Measurements from ENCODE around the gene POLG. TPM values are rescaled to one million over a fixed set of nuclear protein-coding genes. Genes with fewer than 3 reads are reported as not detected.

Gene POLG
- 43.0 and 53.6 TPM in 2 replicates for total RNA-seq

GRCh38 chr15:89334510-89335297, at the start of gene POLG:
POLG (minus strand) TSS chr15:89334824; CDS start chr15:89333754, 1,070 bp downstream.

Other genes starting within 250 kb of the POLG start
- gene ABHD2, start 246.4 kb downstream of the POLG start, total RNA-seq = 26.7 and 35.7 TPM in 2 replicates
- not detected in 2 replicates for gene RLBP1, start 113.2 kb downstream of the POLG start, total RNA-seq
- 5.2 and 8.7 TPM in 2 replicates for gene FANCI, start 90.8 kb downstream of the POLG start, total RNA-seq
- gene RHCG, start 161.8 kb upstream of the POLG start, total RNA-seq = 0.09 and 0.14 TPM in 2 replicates
- 0.28 and 0.92 TPM in 2 replicates for gene TICRR, start 240.6 kb upstream of the POLG start, total RNA-seq

Measured in smooth muscle cell of bladder (primary cell).